SU-DHL-6 (cell line): ENCODE results near the gene UNC13B.

Source experiments
- H2AFZ ChIP-seq: fragments of 200-600 bp; sonication (generic); 2 replicates; pipeline ENCODE4 v1.6.1; 2014; ENCODE audit warnings: low read depth, mild to moderate bottlenecking, moderate library complexity, mixed read lengths, antibody characterized with exemption, low read length; ENCODE audit not compliant: severe bottlenecking
- H3F3A ChIP-seq: fragments of 200-600 bp; shearing (Covaris generic); 2 replicates; pipeline ENCODE4 v1.6.0; 2016; ENCODE audit warnings: antibody characterized with exemption, mild to moderate bottlenecking; ENCODE audit not compliant: insufficient read depth
- H3K27ac ChIP-seq: fragments of 200-600 bp; sonication (generic); 2 replicates; pipeline ENCODE4 v1.5.1; 2016; ENCODE audit warnings: low read depth, mild to moderate bottlenecking, low read length, moderate library complexity, mixed read lengths
- H3K27me3 ChIP-seq: fragments of 200-600 bp; sonication (generic), shearing (Covaris generic); 2 replicates; pipeline ENCODE4 v1.6.0; 2014; ENCODE audit warnings: mild to moderate bottlenecking, low read length
- H3K36me3 ChIP-seq: fragments of 200-600 bp; sonication (generic); 2 replicates; pipeline ENCODE4 v1.6.1; 2014; ENCODE audit warnings: mild to moderate bottlenecking, low read length, mixed read lengths
- H3K4me2 ChIP-seq: fragments of 300-600, 200-600 bp; shearing (Covaris generic), sonication (generic); 2 replicates; pipeline ENCODE4 v1.6.0; 2014; ENCODE audit warnings: low read length, low read depth, mild to moderate bottlenecking; ENCODE audit not compliant: poor library complexity, severe bottlenecking
- H3K4me3 ChIP-seq: fragments of 200-600 bp; sonication (generic); 2 replicates; pipeline ENCODE4 v1.5.1; 2014; ENCODE audit warnings: antibody characterized with exemption, low read length, mild to moderate bottlenecking, mixed read lengths; ENCODE audit not compliant: insufficient read depth, poor library complexity, severe bottlenecking
- H3K79me2 ChIP-seq: fragments of 200-600 bp; sonication (generic); 2 replicates; pipeline ENCODE4 v1.6.1; 2014; ENCODE audit warnings: mild to moderate bottlenecking, low read length, moderate library complexity; ENCODE audit not compliant: insufficient read depth
- H3K9ac ChIP-seq: fragments of 200-600 bp; sonication (generic); 2 replicates; pipeline ENCODE4 v1.7.0; 2014; ENCODE audit warnings: mild to moderate bottlenecking, low read length
- H3K9me2 ChIP-seq: fragments of 200-600 bp; sonication (generic); replicated peaks from 2 replicates; pipeline ENCODE4 v1.6.1; 2014; ENCODE audit warnings: low read length; ENCODE audit not compliant: insufficient read depth
- H3K9me3 ChIP-seq: fragments of 200-600 bp; sonication (generic); 2 replicates; pipeline ENCODE4 v1.6.1; 2014; ENCODE audit warnings: low read length, mixed read lengths; ENCODE audit not compliant: insufficient read depth
- H4K20me1 ChIP-seq: fragments of 200-600 bp; sonication (generic); 2 replicates; pipeline ENCODE4 v1.6.1; 2014; ENCODE audit warnings: low read depth, mild to moderate bottlenecking, antibody characterized with exemption, low read length, moderate library complexity, mixed read lengths
- EZH2phosphoT487 ChIP-seq: fragments of 200-600 bp; sonication (generic), shearing (Covaris generic); conservative IDR thresholded peaks from 2 replicates; pipeline ENCODE4 v1.6.1; 2018; ENCODE audit warnings: mild to moderate bottlenecking, antibody characterized with exemption, low read length, moderate library complexity, mixed read lengths
- TF ChIP-seq, protein P1 (sequence below): fragments of 200-600 bp; sonication (generic); IDR thresholded peaks from one replicate; pipeline ENCODE4 v1.5.1; 2017; ENCODE audit warnings: antibody characterized with exemption, mild to moderate bottlenecking, low read length, moderate library complexity; ENCODE audit not compliant: insufficient read depth, poor library complexity, severe bottlenecking

Gene UNC13B

DNA sequence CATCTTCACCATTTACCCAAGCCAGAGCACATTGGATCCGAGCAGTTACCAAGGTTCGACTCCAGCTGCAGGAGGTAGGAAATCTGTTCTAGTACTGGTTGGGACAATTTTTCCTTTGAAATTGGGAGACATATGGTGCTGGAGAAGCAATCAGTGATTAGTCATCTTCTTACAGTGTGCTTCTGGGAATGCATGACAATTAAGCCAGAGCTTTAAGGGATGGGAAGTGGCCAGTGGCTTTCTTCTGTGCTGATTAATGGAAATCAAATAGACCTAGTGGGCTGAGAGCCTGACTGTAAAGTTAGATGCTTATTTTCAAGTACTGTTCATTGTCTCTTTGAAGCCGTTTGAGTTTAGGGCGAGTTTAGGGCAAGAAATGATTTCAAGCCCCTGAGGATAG is 152.1 kb downstream of the UNC13B start:
- Histone ChIP-seq H2AFZ (no peak overlapping the region), H3K27me3 (no peaks in the 10 kb centered on the region), H3K79me2 (no peaks in the 10 kb centered on the region), H3K4me2 (no peak overlapping the region), H4K20me1 (no peaks in the 10 kb centered on the region), H3K9me3 (0 out of 2 replicates have a peak, but pooled peaks cover 6% of the 10 kb centered on the region), H3F3A (no peaks in the 10 kb centered on the region), H3K9me2 (no peaks in the 10 kb centered on the region), H3K36me3 (no peaks in the 10 kb centered on the region), H3K9ac (no peak overlapping the region), H3K4me3 (no peak overlapping the region), H3K27ac (no peak overlapping the region)
- TF ChIP-seq, protein P1, sequence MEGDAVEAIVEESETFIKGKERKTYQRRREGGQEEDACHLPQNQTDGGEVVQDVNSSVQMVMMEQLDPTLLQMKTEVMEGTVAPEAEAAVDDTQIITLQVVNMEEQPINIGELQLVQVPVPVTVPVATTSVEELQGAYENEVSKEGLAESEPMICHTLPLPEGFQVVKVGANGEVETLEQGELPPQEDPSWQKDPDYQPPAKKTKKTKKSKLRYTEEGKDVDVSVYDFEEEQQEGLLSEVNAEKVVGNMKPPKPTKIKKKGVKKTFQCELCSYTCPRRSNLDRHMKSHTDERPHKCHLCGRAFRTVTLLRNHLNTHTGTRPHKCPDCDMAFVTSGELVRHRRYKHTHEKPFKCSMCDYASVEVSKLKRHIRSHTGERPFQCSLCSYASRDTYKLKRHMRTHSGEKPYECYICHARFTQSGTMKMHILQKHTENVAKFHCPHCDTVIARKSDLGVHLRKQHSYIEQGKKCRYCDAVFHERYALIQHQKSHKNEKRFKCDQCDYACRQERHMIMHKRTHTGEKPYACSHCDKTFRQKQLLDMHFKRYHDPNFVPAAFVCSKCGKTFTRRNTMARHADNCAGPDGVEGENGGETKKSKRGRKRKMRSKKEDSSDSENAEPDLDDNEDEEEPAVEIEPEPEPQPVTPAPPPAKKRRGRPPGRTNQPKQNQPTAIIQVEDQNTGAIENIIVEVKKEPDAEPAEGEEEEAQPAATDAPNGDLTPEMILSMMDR = no peak
- no peak for TF ChIP-seq EZH2phosphoT487

DNA sequence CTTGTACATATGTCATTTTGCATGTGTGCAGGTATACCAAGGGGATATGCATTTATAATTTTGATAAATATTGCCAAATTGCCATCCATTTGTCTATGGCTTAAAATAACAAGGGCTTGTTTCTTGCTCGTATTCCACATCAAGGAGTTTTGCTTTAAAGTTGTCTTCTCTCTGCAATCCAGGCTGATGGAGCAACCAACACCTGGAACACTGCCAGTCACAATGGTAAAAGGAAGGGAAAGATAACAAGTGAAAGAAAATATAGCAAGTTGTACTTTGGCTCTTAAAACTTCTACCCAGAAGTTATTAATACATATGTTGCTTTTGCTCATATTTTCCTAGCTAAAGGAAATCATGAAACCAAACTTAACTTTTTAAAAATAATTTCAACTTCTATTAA is 156.9 kb downstream of the UNC13B start:
- no peak overlapping the region for H3K27ac ChIP-seq
- H3K9me2 ChIP-seq = no peaks in the 10 kb centered on the region
- H3F3A ChIP-seq = no peaks in the 10 kb centered on the region
- H3K79me2 ChIP-seq = no peaks in the 10 kb centered on the region
- H2AFZ ChIP-seq = no peak overlapping the region
- H3K27me3 ChIP-seq = 0 out of 2 replicates have a peak, but pooled peaks cover 4% of the 10 kb centered on the region
- H3K4me2 ChIP-seq = no peak overlapping the region
- TF ChIP-seq EZH2phosphoT487 = no peak
- TF ChIP-seq, protein P1 = no peak
- H3K9me3 ChIP-seq = 0 out of 2 replicates have a peak, but pooled peaks cover 6% of the 10 kb centered on the region
- no peaks in the 10 kb centered on the region for H4K20me1 ChIP-seq
- no peaks in the 10 kb centered on the region for H3K36me3 ChIP-seq
- no peak overlapping the region for H3K4me3 ChIP-seq
- no peak overlapping the region for H3K9ac ChIP-seq

DNA sequence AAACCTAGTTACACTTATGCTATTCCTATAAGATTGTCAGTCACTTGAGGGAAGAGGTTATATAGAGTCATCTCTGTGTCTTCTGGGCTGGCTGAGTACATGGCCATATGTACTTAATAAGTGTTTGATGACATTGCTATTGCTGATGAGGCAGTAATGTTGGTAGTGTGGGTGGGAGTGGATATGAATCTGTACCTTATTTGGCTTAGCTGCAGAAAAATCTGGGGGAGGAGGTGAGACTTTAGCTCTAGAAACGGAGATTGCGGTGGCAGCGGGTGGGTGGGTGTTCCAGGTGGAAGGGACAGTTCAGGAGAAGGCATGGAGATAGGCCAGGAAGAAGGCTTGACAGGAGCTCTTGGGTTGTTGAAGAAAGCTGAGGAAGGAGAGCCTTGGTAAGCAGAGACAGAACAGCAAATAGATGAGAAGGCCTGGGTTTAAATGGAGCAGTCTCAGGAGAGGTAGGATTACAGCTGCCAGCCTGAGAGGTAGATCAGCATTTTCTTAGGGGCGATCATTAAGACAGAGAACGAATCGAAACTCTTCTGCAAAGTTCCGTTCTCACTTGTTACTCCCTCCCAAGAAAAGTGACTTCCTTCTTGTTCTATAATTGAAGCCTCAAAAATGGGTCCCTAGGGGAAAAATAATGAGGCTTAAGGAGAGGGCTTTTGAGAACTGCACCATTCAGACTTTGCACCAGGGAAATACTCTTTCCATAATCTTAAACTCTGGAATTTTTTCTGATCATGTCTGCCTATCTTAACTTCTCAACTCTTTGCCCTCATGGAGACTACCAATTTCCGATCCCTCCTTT is 160.5 kb downstream of the UNC13B start:
- Histone ChIP-seq H3K9ac (no peak overlapping the region), H3K9me3 (0 out of 2 replicates have a peak, but pooled peaks cover 6% of the 10 kb centered on the region), H4K20me1 (no peaks in the 10 kb centered on the region), H3F3A (no peaks in the 10 kb centered on the region), H3K36me3 (no peaks in the 10 kb centered on the region), H2AFZ (no peak overlapping the region), H3K4me2 (no peak overlapping the region), H3K79me2 (no peaks in the 10 kb centered on the region), H3K9me2 (no peaks in the 10 kb centered on the region), H3K27me3 (0 out of 2 replicates have a peak, but pooled peaks cover 4% of the 10 kb centered on the region), H3K4me3 (no peak overlapping the region), H3K27ac (no peak overlapping the region)
- TF ChIP-seq, protein P1 = no peak
- TF ChIP-seq EZH2phosphoT487 = no peak
